Measurements from ENCODE around the gene LIMA1. TPM values are rescaled to one million over a fixed set of nuclear protein-coding genes. Genes with fewer than 3 reads are reported as not detected.

The LIMA1 gene
- total and polyA plus RNA-seq, 2 of the 4 experiments (the other 2 are of a cell fraction), result 126 to 163 TPM

DNA sequence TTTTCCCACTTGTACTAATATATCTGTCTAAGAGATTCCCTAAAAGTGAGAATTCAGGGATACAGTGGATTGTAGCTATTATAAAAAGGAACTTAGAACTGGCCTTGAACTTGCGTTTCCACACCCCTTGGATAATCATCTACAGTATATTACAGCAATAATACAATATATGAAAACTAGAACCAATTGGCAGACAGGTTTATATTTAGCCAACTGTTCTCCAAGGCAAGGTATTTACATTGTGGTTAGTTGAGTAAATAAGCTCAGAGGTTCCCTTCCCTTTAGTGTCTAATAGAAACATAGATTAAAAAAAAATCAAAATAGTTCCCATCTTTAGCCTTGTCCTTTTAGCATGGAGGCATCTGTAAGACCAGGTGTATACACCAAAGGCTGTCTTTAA lies 42.1 kb downstream of the LIMA1 start:
- H2AK5ac ChIP-seq (ENCODE audit: low read depth, low read length), result no peak overlapping the region
- ChIA-PET POLR2A (ENCODE audit: unreplicated experiment) (interaction anchor here (0.5 kb wide), 1 partner anchor 20 kb away, joined by 3 read pairs; no protein-coding TSS in a partner anchor), CTCF (interaction anchor here (0.6 kb wide), 1 partner anchor 55 kb away, joined by 3 read pairs; no protein-coding TSS in a partner anchor)
- peaks cover 13 to 27% of the 10 kb centered on the region in 2 experiments for H3K79me1 ChIP-seq (ENCODE audit: low read depth in 1 of 2, low read length in 2 of 2)
- H4K8ac ChIP-seq (ENCODE audit: low read depth in 2 of 2, low read length in 2 of 2), result peak overlapping the region; percentile 9 to 82; a peak in 3 of 4 replicates
- peak overlapping the region; percentile 73 for H2BK120ac ChIP-seq (ENCODE audit: low read depth, low read length)
- no peaks in the 10 kb centered on the region; the same call in 1 of the 2 replicates for H4K20me1 ChIP-seq (ENCODE audit: insufficient read depth, low read length)
- peak overlapping the region; percentile 87; the same call in 1 of the 2 replicates for H3K4ac ChIP-seq (ENCODE audit: low read depth, low read length)
- 0 out of 2 replicates have a peak overlapping the region, but pooled peaks have one; percentile 8 for H3K9ac ChIP-seq (ENCODE audit: low read depth, low read length)
- no peak overlapping the region for H3K23ac ChIP-seq (ENCODE audit: low read depth, low read length)
- in situ Hi-C loops (cut with MboI; ENCODE audit: low sequenced_read_pairs), result no loop called here
- H3K9me1 ChIP-seq (ENCODE audit: insufficient read depth, low read length), result peaks cover 10% of the 10 kb centered on the region
- DNase-seq, result peak; percentile 77
- intact Hi-C loops (cut with micrococcal nuclease), result loop anchor here (5.0 kb wide), 1 partner anchor 71 kb away; no protein-coding TSS in a partner anchor
- 0 out of 2 replicates have a peak overlapping the region, but pooled peaks have one; percentile 35 for H4K91ac ChIP-seq (ENCODE audit: insufficient read depth, low read depth, low read length)
- H3K9me3 ChIP-seq (ENCODE audit: control insufficient read depth, insufficient read depth, low read length), result no peaks in the 10 kb centered on the region
- H3K27me3 ChIP-seq (ENCODE audit: control insufficient read depth, insufficient read depth, low read length), result no peaks in the 10 kb centered on the region
- H3K14ac ChIP-seq (replicated peaks; ENCODE audit: low read depth, low read length), result 0 out of 2 replicates have a peak overlapping the region, but pooled peaks have one; percentile 83
- peaks cover 2% of the 10 kb centered on the region; the same call in 1 of the 2 replicates for H3K36me3 ChIP-seq (ENCODE audit: control insufficient read depth, insufficient read depth, low read length)
- WGBS, 2 experiments (ENCODE audit: extremely low coverage in 2 of 2, insufficient read length in 1 of 2), result no CpG with 5 or more reads among the region's 1 CpG
- H4K5ac ChIP-seq (ENCODE audit: low read depth, low read length), result peak overlapping the region; percentile 34; the same call in 1 of the 2 replicates
- H3K4me3 ChIP-seq (ENCODE audit: insufficient read depth, low read depth, low read length), result no peak overlapping the region
- peak overlapping the region; percentile 64; the same call in 1 of the 2 replicates for H2BK20ac ChIP-seq (ENCODE audit: low read depth, low read length)
- peak overlapping the region; percentile 69; the same call in 1 of the 2 replicates for H3K4me2 ChIP-seq (ENCODE audit: low read depth, low read length)
- H2BK5ac ChIP-seq (ENCODE audit: low read depth, low read length, poor library complexity, severe bottlenecking), result peak overlapping the region; percentile 93
- dilution Hi-C loops (cut with HindIII; ENCODE audit: low sequenced_read_pairs, unreplicated experiment), result no loop called here
- H2AK9ac ChIP-seq (replicated peaks; ENCODE audit: low read depth, low read length, poor library complexity), result no peak overlapping the region
- peak; percentile 32 for ATAC-seq (ENCODE audit: low read depth)
- peak overlapping the region; percentile 68; the same call in 1 of the 3 replicates for H2BK15ac ChIP-seq (ENCODE audit: low read depth, low read length)
- H3K56ac ChIP-seq (ENCODE audit: extremely low read depth, insufficient read depth, low read length), result 0 out of 2 replicates have a peak overlapping the region, but pooled peaks have one; percentile 50
- no TSS peak for BruUV-seq (replicated peaks)
- H3K27ac ChIP-seq (ENCODE audit: insufficient read depth, low read length), result peak overlapping the region; percentile 79; the same call in 1 of the 2 replicates
- peak overlapping the region; percentile 86; the same call in 1 of the 2 replicates for H3K18ac ChIP-seq (ENCODE audit: low read depth, low read length)
- H2AFZ ChIP-seq (replicated peaks; ENCODE audit: low read length, poor library complexity), result no peak overlapping the region
- peaks cover 23% of the 10 kb centered on the region for H3K4me1 ChIP-seq (ENCODE audit: control insufficient read depth, insufficient read depth, low read length)
- TF ChIP-seq ELK1 (IDR thresholded peaks at IDR 0.05; ENCODE audit: borderline replicate concordance, low read depth, low read length) (no peak), CHD1 (IDR thresholded peaks at IDR 0.05; ENCODE audit: low read depth, low read length) (no peak), SMC3 (IDR thresholded peaks at IDR 0.05; ENCODE audit: low read depth, low read length) (no peak), RFX5 (IDR thresholded peaks at IDR 0.05; ENCODE audit: low read depth, low read length) (no peak), NFE2L2 (IDR thresholded peaks at IDR 0.05; ENCODE audit: low read depth, low read length) (no peak), BHLHE40 (IDR thresholded peaks at IDR 0.05; ENCODE audit: low read depth, low read length) (no peak), RCOR1 (IDR thresholded peaks at IDR 0.05; ENCODE audit: insufficient replicate concordance, low read length) (no peak), RAD21 (IDR thresholded peaks at IDR 0.05; ENCODE audit: low read length) (no peak), POLR2A (IDR thresholded peaks at IDR 0.05; ENCODE audit: low read depth, low read length) (no peak), MXI1 (IDR thresholded peaks at IDR 0.05; ENCODE audit: borderline replicate concordance, low read depth, low read length) (no peak), MAFK (IDR thresholded peaks at IDR 0.05; ENCODE audit: low read depth, low read length) (no peak), CEBPB (IDR thresholded peaks at IDR 0.05; ENCODE audit: low read depth, low read length) (no peak), MAZ (IDR thresholded peaks at IDR 0.05; ENCODE audit: borderline replicate concordance, low read depth, low read length) (no peak)
- TF ChIP-seq, protein P1, sequence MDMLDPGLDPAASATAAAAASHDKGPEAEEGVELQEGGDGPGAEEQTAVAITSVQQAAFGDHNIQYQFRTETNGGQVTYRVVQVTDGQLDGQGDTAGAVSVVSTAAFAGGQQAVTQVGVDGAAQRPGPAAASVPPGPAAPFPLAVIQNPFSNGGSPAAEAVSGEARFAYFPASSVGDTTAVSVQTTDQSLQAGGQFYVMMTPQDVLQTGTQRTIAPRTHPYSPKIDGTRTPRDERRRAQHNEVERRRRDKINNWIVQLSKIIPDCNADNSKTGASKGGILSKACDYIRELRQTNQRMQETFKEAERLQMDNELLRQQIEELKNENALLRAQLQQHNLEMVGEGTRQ (IDR thresholded peaks at IDR 0.05; ENCODE audit: low read depth, low read length), result no peak
- TF ChIP-seq, protein P2, sequence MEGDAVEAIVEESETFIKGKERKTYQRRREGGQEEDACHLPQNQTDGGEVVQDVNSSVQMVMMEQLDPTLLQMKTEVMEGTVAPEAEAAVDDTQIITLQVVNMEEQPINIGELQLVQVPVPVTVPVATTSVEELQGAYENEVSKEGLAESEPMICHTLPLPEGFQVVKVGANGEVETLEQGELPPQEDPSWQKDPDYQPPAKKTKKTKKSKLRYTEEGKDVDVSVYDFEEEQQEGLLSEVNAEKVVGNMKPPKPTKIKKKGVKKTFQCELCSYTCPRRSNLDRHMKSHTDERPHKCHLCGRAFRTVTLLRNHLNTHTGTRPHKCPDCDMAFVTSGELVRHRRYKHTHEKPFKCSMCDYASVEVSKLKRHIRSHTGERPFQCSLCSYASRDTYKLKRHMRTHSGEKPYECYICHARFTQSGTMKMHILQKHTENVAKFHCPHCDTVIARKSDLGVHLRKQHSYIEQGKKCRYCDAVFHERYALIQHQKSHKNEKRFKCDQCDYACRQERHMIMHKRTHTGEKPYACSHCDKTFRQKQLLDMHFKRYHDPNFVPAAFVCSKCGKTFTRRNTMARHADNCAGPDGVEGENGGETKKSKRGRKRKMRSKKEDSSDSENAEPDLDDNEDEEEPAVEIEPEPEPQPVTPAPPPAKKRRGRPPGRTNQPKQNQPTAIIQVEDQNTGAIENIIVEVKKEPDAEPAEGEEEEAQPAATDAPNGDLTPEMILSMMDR (conservative IDR thresholded peaks at IDR 0.05; ENCODE audit: low read depth, low read length), result no peak

All from IMR-90 (cell line).